Measurements from ENCODE around the gene THEM5.

The THEM5 gene

DNA sequence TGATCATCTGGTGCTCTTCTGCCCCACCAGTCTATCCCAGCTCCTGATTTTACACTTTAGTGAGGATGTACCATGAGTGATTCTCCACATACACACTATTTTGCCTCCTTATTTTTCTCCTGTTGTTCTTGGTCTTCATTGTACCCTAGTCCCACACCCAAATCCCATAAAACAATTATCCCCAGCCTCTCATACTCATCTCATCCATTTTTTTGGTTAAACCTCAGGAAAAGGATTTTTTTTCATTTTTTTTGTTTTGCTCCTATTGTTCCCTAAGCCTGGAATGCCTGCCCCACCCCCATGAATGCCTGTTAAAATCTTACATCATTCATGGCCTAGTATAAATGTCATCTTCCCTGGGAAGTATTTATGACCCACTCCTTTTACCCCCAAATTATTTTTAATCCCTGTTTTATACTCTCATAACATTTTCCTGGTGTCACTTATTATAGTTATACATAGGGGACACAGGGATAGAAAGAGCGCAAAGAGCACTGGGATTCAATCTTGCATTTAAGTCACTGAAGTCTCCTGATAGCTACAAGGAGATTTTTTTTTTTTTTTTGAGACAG, 43.4 kb downstream of the THEM5 start:
- TF ChIP-seq, protein P1, sequence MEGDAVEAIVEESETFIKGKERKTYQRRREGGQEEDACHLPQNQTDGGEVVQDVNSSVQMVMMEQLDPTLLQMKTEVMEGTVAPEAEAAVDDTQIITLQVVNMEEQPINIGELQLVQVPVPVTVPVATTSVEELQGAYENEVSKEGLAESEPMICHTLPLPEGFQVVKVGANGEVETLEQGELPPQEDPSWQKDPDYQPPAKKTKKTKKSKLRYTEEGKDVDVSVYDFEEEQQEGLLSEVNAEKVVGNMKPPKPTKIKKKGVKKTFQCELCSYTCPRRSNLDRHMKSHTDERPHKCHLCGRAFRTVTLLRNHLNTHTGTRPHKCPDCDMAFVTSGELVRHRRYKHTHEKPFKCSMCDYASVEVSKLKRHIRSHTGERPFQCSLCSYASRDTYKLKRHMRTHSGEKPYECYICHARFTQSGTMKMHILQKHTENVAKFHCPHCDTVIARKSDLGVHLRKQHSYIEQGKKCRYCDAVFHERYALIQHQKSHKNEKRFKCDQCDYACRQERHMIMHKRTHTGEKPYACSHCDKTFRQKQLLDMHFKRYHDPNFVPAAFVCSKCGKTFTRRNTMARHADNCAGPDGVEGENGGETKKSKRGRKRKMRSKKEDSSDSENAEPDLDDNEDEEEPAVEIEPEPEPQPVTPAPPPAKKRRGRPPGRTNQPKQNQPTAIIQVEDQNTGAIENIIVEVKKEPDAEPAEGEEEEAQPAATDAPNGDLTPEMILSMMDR (IDR thresholded peaks at IDR 0.05; ENCODE audit: extremely low read depth, missing control alignments), result no peak
- DNase-seq (ENCODE audit: low spot score), result no peak

DNA sequence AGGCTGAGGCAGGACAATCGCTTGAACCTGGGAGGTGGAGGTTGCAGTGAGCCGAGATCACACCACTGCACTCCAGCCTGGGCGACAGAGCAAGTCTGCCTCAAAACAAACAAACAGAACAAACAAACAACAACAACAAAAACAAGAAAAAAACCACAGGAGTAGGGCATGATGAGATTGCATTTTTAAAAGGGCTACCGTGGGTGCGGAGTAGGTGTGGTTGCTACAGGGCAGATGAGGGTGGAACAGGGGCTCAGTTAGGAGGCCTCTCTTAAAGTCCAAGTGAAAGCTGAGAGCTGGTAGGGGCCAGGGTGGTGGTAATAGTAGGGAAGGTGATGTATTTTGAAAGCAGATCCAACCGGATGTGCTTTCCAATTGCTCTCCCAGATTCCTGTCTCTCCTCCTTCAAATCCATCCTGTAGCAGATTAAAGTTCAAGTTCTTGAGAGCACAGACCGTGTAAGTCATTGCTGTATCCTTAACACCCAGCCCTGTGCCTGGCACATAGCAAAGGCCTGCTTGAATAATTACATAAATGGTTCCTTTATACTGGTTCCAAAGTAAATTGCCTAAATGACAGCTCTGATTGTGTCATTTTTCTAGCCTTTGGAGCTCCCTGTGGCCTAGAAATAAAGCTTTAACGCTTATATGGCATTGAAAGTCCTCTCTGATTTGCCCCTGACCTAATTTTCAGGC, 44.1 kb downstream of the THEM5 start:
- DNase-seq (ENCODE audit: low spot score), result no peak
- TF ChIP-seq, protein P1 (IDR thresholded peaks at IDR 0.05; ENCODE audit: extremely low read depth, missing control alignments), result no peak

DNA sequence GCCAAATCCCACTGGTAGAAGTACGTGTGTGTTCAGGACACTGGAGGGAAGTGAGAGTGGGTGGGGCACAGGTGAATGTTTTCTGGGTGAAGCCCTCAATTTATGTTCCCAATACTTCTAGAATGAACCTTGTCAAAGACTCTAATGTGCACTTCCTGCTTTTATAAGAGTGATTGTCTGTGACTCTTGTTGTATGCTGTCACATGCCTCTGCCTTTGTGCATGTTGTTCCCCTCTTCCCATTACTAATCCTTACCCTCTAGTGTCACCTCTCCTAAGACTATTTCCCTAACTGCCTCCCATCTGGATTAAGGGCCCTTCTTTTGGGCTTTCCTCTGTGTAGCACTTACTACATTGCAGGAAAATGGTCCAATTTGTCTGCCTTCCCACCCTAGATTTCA, 45.7 kb downstream of the THEM5 start:
- TF ChIP-seq, protein P1 (IDR thresholded peaks at IDR 0.05; ENCODE audit: extremely low read depth, missing control alignments), result no peak
- no peak for DNase-seq (ENCODE audit: low spot score)

DNA sequence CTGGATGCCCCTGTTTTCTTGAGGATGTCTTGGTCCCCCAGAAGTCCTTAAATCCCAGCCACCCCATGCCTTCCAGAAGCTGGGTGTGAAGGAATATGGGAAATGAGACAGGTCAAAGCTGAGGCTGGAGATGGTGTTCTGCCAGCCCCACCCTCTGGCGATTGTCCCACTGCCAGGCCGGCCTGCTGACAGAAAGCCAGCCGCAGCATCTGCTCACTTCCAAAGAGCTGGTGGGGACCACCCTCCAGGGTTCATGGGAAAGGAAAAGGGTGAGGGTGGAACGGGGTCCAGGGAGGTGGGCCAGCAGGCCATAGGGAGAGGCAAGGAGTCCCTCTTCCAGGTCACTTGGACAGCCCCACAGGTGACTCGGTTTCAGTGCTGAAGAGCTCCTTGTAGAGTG, 46.4 kb downstream of the THEM5 start:
- TF ChIP-seq, protein P1 (IDR thresholded peaks at IDR 0.05; ENCODE audit: extremely low read depth, missing control alignments), result no peak
- no peak for DNase-seq (ENCODE audit: low spot score)

DNA sequence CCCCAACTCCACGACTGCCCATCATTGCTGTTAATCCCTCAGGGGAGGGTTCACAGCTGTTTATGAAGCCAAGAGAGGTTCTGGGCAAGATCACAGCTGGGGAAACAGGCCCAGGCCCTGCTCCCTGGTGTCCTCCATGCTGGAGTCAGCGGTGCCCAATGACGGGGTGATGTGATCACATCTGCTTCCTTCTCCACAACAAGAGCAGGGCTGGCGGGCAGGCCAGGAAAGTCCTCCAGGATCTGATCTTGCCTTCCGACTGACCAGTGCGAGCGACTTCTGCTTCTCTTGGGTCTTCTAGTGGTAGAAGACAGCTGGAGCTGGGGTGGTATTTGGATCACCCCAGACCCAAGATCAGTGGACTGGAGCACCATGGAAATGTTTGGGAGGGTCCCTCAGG, 47.3 kb downstream of the THEM5 start:
- TF ChIP-seq, protein P1 (IDR thresholded peaks at IDR 0.05; ENCODE audit: extremely low read depth, missing control alignments), result no peak
- no peak for DNase-seq (ENCODE audit: low spot score)

DNA sequence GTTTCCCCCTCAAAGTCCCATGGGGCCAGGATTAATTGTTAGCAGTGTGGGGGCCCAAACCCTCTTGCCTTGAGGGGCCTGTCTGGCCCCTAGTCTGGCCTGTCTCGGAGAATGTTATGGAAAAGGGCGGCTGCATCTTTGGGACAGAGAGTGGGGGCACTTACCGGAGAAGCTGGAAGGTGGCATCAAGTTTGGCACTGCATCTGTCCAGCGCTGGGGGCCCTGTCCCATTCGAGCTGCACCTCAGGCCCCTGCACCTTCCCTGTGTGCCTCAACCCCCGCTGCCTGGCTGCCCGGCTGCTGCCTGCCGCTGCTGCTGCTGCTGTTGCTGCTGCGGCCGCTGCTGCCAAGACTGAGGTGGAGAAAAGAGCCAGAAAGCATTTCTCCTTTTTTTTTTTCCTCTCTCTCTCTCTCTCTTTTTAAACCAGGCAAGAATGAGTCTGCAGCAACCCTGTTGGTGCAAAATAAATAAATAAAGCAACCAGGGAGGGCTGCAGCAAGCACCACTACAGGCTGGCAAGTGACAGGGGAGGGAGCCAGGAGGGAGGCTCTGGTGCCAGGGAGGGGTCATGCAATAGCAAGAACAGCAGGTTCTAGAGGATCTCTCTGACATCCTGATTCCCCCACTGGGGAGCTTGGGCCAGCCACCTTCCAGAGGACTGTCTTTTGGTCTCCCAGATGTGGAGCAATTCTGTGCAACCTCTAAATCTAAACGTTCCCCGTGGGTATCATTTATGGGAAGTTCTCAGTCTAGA, 48.3 kb downstream of the THEM5 start, which contains the start of gene LINGO4:
Gene LINGO4 (minus strand): TSS at position 354 of the 755 bp plus-strand sequence. CDS start 2,715 bp downstream, outside the sequence.
- DNase-seq (ENCODE audit: low spot score), result no peak
- TF ChIP-seq, protein P1 (IDR thresholded peaks at IDR 0.05; ENCODE audit: extremely low read depth, missing control alignments), result no peak

DNA sequence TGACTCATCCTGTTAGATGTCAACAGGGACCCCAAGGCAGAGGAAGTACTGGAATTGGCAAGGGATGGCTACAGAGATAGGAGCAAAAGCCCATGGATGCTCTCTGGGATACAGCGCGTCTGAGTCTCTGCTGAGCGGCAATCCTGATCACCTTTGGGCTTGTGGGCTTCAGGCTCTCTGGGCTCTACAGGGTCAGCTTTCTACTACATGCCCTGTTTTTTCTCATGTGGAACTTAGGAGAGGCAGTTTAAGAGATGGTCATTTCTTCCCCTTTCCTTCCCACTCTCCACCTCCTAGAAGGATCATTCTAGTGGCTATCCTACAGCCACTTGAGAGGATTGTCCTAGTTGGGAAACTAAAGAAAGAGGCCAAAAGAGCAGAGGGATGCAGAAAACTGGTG, 49.6 kb downstream of the THEM5 start:
- TF ChIP-seq, protein P1 (IDR thresholded peaks at IDR 0.05; ENCODE audit: extremely low read depth, missing control alignments), result no peak
- DNase-seq (ENCODE audit: low spot score), result no peak
